Left ventricle myocardium inferior (tissue), 1 donor: Measurements from ENCODE around the gene ZNF385B. TPM values are rescaled to one million over a fixed set of nuclear protein-coding genes. Genes with fewer than 3 reads are reported as not detected.

ENCODE experiments used
- DNase-seq: peaks from one replicate; pipeline ENCODE4 v3.0.0-alpha.2; 2020
- H3K27ac ChIP-seq: fragments of 200-600 bp; replicated peaks from 2 replicates; pipeline ENCODE4 v1.8.0; 2021
- H3K27me3 ChIP-seq: fragments of 200-600 bp; 2 replicates; pipeline ENCODE4 v1.8.0; 2021; ENCODE audit warnings: low read depth
- H3K36me3 ChIP-seq: fragments of 200-600 bp; 2 replicates; pipeline ENCODE4 v1.8.0; 2021
- H3K4me1 ChIP-seq: fragments of 200-600 bp; 2 replicates; pipeline ENCODE4 v1.8.0; 2021
- H3K4me3 ChIP-seq: fragments of 200-600 bp; 2 replicates; pipeline ENCODE4 v1.8.0; 2021; ENCODE audit warnings: mild to moderate bottlenecking, moderate library complexity
- H3K9me3 ChIP-seq: fragments of 200-600 bp; replicated peaks from 2 replicates; pipeline ENCODE4 v1.8.0; 2021
- CTCF ChIP-seq: fragments of 200-600 bp; IDR thresholded peaks from 2 replicates; pipeline ENCODE4 v1.8.0; 2021; ENCODE audit warnings: antibody characterized with exemption, mild to moderate bottlenecking, borderline replicate concordance
- intact Hi-C: fragments of 100-400 bp; cut with micrococcal nuclease; formaldehyde crosslinking; loops from one replicate; pipeline ENCODE4 v1.11.0; 2022
- total RNA-seq: library from RNA; stranded (reverse); fragmentation: NEBNext Ultra II Directional; extraction: Animal tissue kit (Norgen Biotek cat#: 25700); gene quantifications from one replicate; pipeline ENCODE4 v1.2.1, GENCODE V29; 2021
- donor health status: DM: no; HTN: yes; CAD: no; lungs with severe emphysema.

Gene ZNF385B
- total RNA-seq, 1 donor from 2014 or later: 0.14 TPM

DNA sequence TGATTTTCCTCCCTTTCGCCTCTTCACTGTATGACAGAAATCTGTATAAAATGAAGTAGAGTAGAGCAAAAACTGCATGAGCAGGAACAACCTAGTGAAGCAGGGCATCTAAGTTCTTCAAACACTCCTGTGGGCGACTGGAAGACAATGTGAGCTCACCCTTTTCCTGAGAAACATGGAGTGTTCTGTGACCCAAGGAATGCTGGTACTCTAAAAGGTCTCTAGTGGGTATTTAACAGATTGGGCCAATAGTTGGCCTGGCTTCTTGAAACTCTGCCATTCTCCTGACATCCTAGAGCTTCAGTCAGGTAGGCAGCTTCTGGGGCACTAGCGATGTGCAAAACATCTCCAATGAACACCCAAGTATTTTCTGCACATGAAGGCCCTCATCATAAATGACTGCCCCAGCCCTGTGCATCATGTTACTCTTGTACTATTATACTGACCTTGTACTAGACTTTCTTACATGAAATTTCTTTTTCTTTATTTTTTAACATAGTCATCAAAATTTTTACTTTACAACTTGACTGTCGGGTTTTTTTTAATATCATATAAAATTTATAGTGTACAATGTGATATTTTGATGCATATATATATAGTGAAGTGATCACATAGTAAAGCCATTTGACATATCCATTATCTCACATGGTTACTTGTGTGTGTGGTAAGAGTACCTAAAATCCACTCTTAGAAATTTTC, 302.2 kb downstream of the ZNF385B start:
- Histone ChIP-seq H3K9me3 (no peaks in the 10 kb centered on the region), H3K4me1 (no peaks in the 10 kb centered on the region), H3K27me3 (no peaks in the 10 kb centered on the region), H3K4me3 (no peak overlapping the region), H3K27ac (no peak overlapping the region), H3K36me3 (no peaks in the 10 kb centered on the region)
- DNase-seq: no peak
- no peak for TF ChIP-seq CTCF
- intact Hi-C loops: no loop called here

DNA sequence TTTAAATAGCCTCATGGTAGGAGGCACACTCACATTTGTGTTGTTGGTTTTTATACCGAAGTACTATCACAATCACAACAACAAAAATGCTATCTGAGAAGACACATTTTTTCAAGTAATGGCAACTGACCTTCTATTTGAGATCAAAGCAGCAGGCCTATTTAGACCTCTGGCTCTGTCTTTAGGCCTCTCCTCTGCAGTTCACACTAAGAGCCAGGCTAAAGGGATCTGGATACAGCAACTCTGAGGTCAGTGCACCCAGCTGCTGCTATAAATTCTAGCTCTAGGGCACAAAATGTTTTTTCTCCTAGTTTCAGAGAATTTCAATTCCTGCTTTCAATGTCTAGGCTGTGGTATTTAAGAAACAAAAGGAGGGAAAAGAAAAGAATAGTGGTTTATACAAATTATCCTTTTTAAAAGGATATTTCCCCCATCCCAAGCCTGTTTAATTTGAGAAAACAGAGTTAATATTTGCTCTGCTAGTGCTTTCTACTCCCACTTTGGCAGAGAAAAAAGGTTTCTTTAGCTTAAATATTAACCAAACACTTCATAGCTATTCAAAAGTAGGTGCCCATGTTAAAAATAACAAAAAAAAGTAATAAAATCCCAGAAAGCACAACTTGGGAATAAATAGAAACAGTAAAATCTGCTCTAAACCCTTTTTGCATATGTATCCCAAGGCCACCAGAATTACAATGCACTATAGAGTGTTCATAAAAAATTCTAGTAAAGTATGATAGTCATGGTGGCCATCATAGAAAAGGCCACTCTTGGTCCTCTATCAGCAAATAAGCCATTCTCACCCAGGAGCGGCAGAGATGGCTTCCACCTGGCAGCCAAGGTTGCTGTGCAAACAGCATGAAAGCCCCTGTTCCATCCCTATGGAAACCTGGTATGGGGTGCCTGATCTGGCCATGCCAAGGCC, 303.1 kb downstream of the ZNF385B start:
- no peak for TF ChIP-seq CTCF
- no peak for DNase-seq

DNA sequence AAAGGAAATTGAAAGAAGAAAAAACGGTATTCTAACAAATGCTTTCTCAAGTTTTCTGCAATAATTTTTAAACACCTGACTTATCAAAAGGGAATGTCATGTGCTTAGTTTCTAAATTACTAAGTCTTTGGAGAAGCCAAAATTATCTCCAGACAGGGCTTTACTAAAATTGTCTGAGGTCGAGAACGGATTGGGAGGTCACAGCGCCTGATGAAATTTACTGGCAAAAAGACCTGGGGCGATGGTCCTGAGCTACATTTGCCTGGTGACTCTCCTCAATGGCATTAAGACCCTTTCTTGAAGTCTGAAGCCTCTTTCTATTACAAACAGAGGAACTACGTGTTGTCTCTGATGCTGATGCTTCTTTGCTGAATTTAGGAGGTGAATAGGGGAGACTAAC, 305.0 kb downstream of the ZNF385B start:
- TF ChIP-seq CTCF: no peak
- H3K4me3 ChIP-seq: no peak overlapping the region
- H3K27me3 ChIP-seq: no peaks in the 10 kb centered on the region
- H3K27ac ChIP-seq: no peak overlapping the region
- no peaks in the 10 kb centered on the region for H3K4me1 ChIP-seq
- H3K36me3 ChIP-seq: no peaks in the 10 kb centered on the region
- H3K9me3 ChIP-seq: no peaks in the 10 kb centered on the region
- DNase-seq: no peak
- intact Hi-C loops: no loop called here

More for the DNA sequence above, 303.1 kb downstream of the ZNF385B start:
- H3K27me3 ChIP-seq: no peaks in the 10 kb centered on the region
- H3K9me3 ChIP-seq: no peaks in the 10 kb centered on the region
- intact Hi-C loops: no loop called here
- no peak overlapping the region for H3K27ac ChIP-seq
- H3K4me3 ChIP-seq: no peak overlapping the region
- no peaks in the 10 kb centered on the region for H3K36me3 ChIP-seq
- H3K4me1 ChIP-seq: no peaks in the 10 kb centered on the region

- no peaks in the 10 kb centered on the region for H3K36me3 ChIP-seq
- H3K27ac ChIP-seq: no peak overlapping the region
- no peak overlapping the region for H3K4me3 ChIP-seq
- H3K9me3 ChIP-seq: no peaks in the 10 kb centered on the region
- no peaks in the 10 kb centered on the region for H3K27me3 ChIP-seq
- no peaks in the 10 kb centered on the region for H3K4me1 ChIP-seq
- DNase-seq: no peak
- intact Hi-C loops: no loop called here
- no peak for TF ChIP-seq CTCF
These were observed 305.6 kb downstream of the ZNF385B start for GRCh38 chr2:179555691-179556283.

DNA sequence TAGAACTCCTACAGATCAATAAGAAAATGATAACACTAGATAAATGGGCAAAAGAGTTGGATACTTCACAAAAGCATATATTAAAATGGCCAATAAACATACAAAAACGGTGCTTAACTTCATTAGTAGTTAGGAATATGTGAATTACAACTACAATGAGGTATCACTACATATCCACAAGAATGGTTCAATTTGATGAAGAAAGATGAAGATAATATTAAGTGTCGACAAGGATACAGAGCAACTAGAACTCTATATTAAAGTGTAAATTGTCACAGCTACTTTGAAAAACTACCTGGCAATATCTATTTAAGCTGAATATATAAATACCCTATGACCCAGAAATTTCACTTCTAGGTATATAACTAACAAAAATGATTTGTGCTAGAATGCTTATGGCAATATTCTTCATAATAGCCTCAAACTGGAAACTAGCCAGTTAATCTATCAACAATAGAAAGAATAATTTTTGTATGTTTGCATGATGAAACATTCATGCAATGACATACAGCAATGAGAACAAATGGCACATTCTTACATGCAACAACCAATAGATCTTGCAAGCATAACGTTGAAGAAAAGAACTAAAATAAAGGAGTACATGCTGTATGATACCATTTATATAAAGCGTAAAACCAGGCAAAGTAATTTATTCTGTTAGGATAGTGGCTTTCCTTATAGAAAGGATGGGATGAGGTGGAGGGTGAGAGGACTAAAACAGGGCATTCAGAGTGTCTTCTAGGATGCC, 306.6 kb downstream of the ZNF385B start:
- intact Hi-C loops: no loop called here

More for the DNA sequence above, 306.6 kb downstream of the ZNF385B start:
- Histone ChIP-seq H3K27me3 (no peaks in the 10 kb centered on the region), H3K9me3 (no peaks in the 10 kb centered on the region), H3K36me3 (no peaks in the 10 kb centered on the region), H3K27ac (no peak overlapping the region), H3K4me1 (no peaks in the 10 kb centered on the region), H3K4me3 (no peak overlapping the region)
- TF ChIP-seq CTCF: no peak
- no peak for DNase-seq
